Prostate gland (tissue), 2 donors: ENCODE results near the gene FIBP. TPM values are rescaled to one million over a fixed set of nuclear protein-coding genes. Genes with fewer than 3 reads are reported as not detected.
A peak's percentile ranks its signal among the peaks of the same experiment; 100 is the strongest.

Experiments used
- DNase-seq: peaks from one replicate; pipeline ENCODE4 v3.0.0-alpha.2; 2019; ENCODE audit warnings: low spot score
- H3K27ac ChIP-seq, 2 donors: fragments of 200-600 bp; sonication (generic); 2 replicates each; pipeline ENCODE4 v1.5.1; 2017 to 2019
- H3K27me3 ChIP-seq: fragments of 200-600 bp; sonication (generic); replicated peaks from 2 replicates; pipeline ENCODE4 v1.5.1; 2019; ENCODE audit not compliant: insufficient read depth
- H3K36me3 ChIP-seq, 2 donors: fragments of 200-600 bp; sonication (generic); 1 replicate in 1 of 2; 2 replicates in 1 of 2; pipeline versions ENCODE4 v1.5.1 to v1.8.1; 2017 to 2019
- H3K4me1 ChIP-seq: fragments of 200-600 bp; sonication (generic); replicated peaks from 2 replicates; pipeline ENCODE4 v1.5.1; 2019
- H3K4me3 ChIP-seq, 2 donors: fragments of 200-600 bp; sonication (generic); 2 replicates each; pipeline ENCODE4 v1.5.1; 2017 to 2019
- H3K9me3 ChIP-seq: fragments of 200-600 bp; sonication (generic); 2 replicates; pipeline ENCODE4 v1.5.1; 2017
- POLR2A ChIP-seq: fragments of 450-650 bp; IDR thresholded peaks from one replicate; pipeline ENCODE4 v1.6.1; 2016; ENCODE audit warnings: antibody characterized with exemption, mild to moderate bottlenecking
- POLR2AphosphoS5 ChIP-seq: sonication (generic); formaldehyde crosslinking; IDR thresholded peaks from one replicate; pipeline ENCODE4 v1.6.1; 2017; ENCODE audit warnings: antibody characterized with exemption
- WGBS: methylation state at CpG from one replicate; pipeline ENCODE4 v1.1.5; 2018; 5-methylcytosine and 5-hydroxymethylcytosine counted together
- intact Hi-C: fragments of 100-400 bp; cut with DNase I; formaldehyde crosslinking; loops from one replicate; pipeline ENCODE4 v1.14.2; 2022
- total RNA-seq, 2 donors: library from RNA; depleted of rRNA; stranded (reverse); fragments of >200 nt; gene quantifications; one replicate each; pipeline ENCODE4 v1.1.0, GENCODE V29; 2016
- TF ChIP-seq, protein P1 (sequence below), 4 experiments: fragments of 200-600 bp in 2 of 4; fragments of 450-650 bp in 2 of 4; sonication (generic) in 2 of 4; IDR thresholded peaks; 1 replicate in 3 of 4; 2 replicates in 1 of 4; pipeline ENCODE4 v1.5.1; 2016 to 2019; ENCODE audit warnings: antibody characterized with exemption in 4 of 4, mild to moderate bottlenecking in 2 of 4, moderate library complexity in 2 of 4

FIBP gene
- total RNA-seq, 2 donors from 2014 or later, result 87.7 to 151 TPM

DNA sequence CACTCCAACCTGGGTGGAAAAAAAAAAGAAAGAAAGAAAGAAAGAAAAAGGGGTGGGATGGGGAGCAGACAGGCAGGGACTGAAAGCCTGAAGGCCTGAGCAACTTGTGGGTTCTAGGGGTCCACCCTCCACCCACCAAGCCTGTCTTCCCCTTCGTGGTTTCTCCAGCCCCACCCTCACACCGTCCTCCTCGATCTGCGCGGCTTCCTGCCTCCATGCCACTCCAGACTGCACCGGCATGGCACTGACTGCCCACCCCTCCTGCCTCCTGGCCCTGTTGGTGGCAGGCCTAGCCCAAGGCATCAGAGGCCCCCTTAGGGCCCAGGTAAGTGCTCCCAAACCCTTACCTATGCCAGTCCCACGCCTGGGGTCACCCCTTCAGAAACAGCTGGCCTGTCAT, 8.7 kb downstream of the FIBP start, which contains the start of gene CTSW:
TSS of gene CTSW (plus strand) at position 221 of the 400 bp plus-strand sequence. CDS start at position 239, 18 bp downstream.
- H3K27ac ChIP-seq, result no peak within 1 kb of the TSS
- no peak within 1 kb of the TSS for H3K4me3 ChIP-seq
- H3K27me3 ChIP-seq, result no peaks in the 10 kb centered on the region
- WGBS, result 40% methylated on average over 7 of the region's 7 CpGs
- no peak for DNase-seq
- H3K4me1 ChIP-seq, result no peaks in the 10 kb centered on the region
- intact Hi-C loops, result no loop called here
- no peaks in the 10 kb centered on the region for H3K36me3 ChIP-seq
- TF ChIP-seq POLR2AphosphoS5, result no peak
- no peak for TF ChIP-seq POLR2A
- TF ChIP-seq, protein P1, sequence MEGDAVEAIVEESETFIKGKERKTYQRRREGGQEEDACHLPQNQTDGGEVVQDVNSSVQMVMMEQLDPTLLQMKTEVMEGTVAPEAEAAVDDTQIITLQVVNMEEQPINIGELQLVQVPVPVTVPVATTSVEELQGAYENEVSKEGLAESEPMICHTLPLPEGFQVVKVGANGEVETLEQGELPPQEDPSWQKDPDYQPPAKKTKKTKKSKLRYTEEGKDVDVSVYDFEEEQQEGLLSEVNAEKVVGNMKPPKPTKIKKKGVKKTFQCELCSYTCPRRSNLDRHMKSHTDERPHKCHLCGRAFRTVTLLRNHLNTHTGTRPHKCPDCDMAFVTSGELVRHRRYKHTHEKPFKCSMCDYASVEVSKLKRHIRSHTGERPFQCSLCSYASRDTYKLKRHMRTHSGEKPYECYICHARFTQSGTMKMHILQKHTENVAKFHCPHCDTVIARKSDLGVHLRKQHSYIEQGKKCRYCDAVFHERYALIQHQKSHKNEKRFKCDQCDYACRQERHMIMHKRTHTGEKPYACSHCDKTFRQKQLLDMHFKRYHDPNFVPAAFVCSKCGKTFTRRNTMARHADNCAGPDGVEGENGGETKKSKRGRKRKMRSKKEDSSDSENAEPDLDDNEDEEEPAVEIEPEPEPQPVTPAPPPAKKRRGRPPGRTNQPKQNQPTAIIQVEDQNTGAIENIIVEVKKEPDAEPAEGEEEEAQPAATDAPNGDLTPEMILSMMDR (IDR thresholded peaks at IDR 0.05), result no peak
- H3K9me3 ChIP-seq, result no peaks in the 10 kb centered on the region

DNA sequence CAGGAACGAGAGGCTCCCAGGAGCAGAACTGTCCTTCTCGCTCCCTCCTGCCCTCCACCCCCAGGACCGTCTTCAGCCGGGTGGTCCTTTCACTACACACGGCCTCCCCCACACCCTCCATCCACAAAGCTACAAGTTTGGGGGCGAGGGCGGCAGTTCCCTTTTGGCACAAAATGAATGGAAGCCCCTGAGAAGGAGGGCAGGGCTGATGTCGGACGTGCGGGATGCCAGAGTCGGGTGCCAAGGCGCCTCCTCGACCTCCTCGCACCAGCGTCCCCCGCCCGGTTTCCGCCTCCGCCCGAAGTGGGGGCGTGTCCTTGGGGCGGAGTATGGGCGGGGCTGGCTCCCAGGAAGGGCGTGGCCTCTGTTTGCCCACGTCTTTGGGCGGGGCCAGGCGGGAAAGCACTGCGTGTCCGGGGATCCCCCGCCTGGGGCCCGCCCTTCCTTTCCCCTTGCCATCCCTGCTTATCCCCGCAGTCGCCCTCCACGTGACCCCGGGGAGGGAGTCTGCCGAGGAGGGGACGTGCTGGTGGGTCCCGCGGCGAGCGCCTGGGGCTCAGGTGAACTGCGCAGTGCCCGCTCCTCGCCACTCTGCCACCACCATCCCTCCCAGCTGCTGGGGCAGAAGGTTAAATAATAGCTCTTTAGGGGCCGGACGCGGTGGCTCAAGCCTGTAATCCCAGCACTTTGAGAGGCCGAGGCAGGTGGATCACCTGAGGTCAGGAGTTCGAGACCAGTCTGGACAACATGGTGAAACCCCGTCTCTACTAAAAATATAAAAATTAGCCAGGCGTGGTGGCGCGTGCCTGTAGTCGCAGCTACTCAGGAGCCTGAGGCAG, 14.7 kb downstream of the FIBP start:
- H3K36me3 ChIP-seq, result no peaks in the 10 kb centered on the region
- intact Hi-C loops, result loop anchor here (2.0 kb wide), 1 partner anchor 15 kb away; the partner anchor contains the start of gene CFL1
- peak; percentile 94 for DNase-seq
- WGBS, result 7% methylated on average over 54 of the region's 54 CpGs
- H3K27me3 ChIP-seq, result no peaks in the 10 kb centered on the region
- TF ChIP-seq, protein P1 (IDR thresholded peaks at IDR 0.05), result peak in 1 of 4 experiments; percentile 24
- peak; percentile 98 for TF ChIP-seq POLR2AphosphoS5
- TF ChIP-seq POLR2A, result peak; percentile 93
- peak overlapping the region; percentile 50 to 52 for H3K4me3 ChIP-seq
- no peaks in the 10 kb centered on the region for H3K9me3 ChIP-seq
- peak overlapping the region; percentile 87 to 92 for H3K27ac ChIP-seq
- H3K4me1 ChIP-seq, result peaks cover 3% of the 10 kb centered on the region

DNA sequence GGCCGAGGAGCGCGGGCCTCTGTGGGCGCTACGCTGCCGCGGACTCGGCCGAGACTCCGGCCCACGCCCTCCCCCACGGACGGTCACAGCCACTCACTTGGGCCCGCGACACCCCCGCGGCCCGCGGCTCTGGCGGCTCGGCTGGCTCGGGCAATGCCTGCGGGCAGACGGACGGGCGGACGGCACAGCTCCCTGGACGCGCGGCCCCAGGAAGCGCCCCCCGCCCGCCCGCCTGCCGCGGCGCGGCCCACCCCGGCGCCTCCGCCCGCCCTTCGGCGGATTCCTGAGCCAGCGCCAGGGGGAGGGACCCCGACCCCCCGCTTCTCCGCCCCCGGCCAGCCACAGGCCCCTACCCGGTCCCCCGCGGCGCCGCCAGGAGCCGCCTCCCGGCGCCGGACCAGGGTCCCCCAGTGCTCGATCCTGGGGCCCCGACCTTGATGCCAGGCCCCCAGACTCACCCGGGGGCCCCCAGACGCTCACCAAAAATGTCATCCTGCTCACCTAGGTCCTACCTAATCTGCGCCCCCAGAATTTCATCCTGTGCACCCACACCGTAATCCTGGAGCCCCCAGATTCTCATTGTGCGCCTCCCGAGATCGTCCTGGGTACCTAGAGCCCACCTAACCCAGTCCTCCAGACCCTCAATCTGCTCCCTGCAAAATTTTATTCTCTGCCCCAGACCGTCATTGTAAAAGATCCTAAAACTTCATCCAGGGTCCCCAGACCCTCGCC, 15.5 kb downstream of the FIBP start, which contains the start of gene EFEMP2:
TSS of gene EFEMP2 (minus strand) at position 215 of the 732 bp plus-strand sequence. CDS start 446 bp downstream, outside the sequence.
- Histone ChIP-seq H3K4me1 (peaks cover 3% of the 10 kb centered on the region), H3K27ac (peak within 1 kb of the TSS; percentile 87 to 92), H3K27me3 (no peaks in the 10 kb centered on the region), H3K36me3 (no peaks in the 10 kb centered on the region), H3K4me3 (peak within 1 kb of the TSS; percentile 50 to 52), H3K9me3 (no peaks in the 10 kb centered on the region)
- TF ChIP-seq, protein P1 (IDR thresholded peaks at IDR 0.05), result no peak
- TF ChIP-seq POLR2AphosphoS5 (no peak), POLR2A (no peak)
- DNase-seq, result no peak
- intact Hi-C loops, result loop anchor here (2.0 kb wide), 1 partner anchor 14 kb away; the partner anchor contains the start of gene CFL1
- 0% methylated on average over 12 of the region's 69 CpGs for WGBS

DNA sequence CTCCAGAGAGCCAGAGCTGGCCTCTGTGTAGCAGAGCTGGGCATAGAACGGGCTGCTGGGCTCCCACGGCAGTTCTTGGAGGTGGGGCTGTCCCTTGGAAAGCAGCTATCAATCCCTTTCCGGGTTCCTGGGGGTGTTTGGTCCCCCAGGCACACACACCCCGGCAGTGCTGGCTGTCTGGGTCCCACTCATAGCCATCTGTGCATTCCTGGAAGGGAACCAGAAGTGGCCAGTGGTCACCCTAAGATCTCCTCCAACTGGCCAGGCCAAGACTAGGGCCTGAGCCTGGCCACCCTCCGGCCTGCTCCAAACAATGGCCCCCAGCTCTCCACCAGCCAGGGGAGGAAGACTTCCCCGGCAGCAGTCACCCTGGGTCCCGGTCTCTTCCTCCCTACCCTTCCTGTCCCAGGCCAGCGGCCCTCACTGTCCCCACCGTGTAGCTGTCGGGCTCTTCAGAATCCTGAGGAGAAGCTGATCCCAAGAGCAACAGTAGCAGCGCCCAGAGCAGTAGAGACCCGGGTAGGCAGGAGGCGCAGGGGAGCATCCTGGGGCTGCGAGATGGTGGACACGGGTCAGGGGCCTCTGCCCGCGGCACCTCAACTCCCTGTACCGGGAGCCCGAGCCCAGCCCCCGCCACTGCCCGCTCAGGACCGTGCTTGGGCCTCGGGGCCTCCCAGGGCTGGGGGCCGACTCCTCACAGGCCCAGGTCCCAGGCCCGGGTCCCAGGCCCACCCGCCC, 16.3 kb downstream of the FIBP start:
- WGBS, result 23% methylated on average over 7 of the region's 26 CpGs
- Histone ChIP-seq H3K4me3 (peak overlapping the region; percentile 50 to 52), H3K4me1 (peaks cover 3% of the 10 kb centered on the region), H3K27ac (peak overlapping the region; percentile 87 to 92), H3K36me3 (no peaks in the 10 kb centered on the region), H3K27me3 (no peaks in the 10 kb centered on the region), H3K9me3 (no peaks in the 10 kb centered on the region)
- no peak for TF ChIP-seq POLR2A
- TF ChIP-seq, protein P1 (IDR thresholded peaks at IDR 0.05), result no peak
- TF ChIP-seq POLR2AphosphoS5, result no peak
- intact Hi-C loops, result loop anchor here (2.0 kb wide), 1 partner anchor 13 kb away; the partner anchor contains the start of gene CFL1
- DNase-seq, result no peak
